GM19351 (cell line): ENCODE measurements around the gene FBXW10.
"Not testable (repeated sequence)": the region's sequence is repeated elsewhere in the genome, so short reads cannot be mapped to it uniquely, and the experiment has no call there.

Experiments used
- ATAC-seq: cut with Tn5 transposase; IDR thresholded peaks from one replicate; pipeline ENCODE4 v1.9.1; 2021; ENCODE audit warnings: mild to moderate bottlenecking, moderate library complexity; ENCODE audit not compliant: unreplicated experiment

FBXW10 gene

DNA sequence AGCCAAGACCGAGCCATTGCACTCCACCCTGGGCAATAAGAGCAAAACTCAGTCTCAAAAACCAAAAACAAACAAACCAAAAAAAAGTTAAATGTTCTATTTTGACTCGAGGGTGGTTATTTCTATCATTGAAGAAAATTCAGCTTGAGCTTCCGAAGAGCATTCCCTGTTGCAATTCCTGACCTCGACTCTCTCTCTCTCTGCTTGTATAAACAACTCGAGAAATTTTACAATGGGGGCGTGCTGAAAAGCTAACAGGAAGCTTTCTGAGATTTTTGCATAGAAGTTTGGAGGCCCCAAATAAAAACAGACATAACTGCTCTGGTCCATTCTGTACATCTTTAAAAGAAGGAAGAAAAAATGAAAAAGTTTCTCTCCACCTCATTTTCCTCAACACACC, 3.6 kb downstream of the FBXW10 start:
- not testable (repeated sequence) for ATAC-seq

DNA sequence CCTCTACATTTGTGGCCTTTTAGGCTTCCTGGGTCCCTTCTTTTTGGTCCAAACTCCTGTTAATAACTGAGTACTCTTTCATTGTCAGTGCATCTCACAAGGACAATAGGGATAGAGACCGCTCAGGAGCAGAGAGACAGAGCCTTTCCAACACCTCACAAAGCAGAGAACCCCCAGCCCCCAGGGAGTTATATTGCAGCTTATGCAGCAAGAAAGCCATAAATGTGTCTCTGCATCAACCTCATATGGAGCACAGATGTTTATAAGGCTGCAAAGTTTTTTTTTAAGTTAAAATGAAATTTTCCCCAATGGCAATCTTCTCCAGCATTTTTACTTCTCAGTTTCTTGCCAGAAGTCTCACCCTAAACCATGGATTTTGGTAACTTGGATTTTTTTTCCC, 6.4 kb downstream of the FBXW10 start:
- not testable (repeated sequence) for ATAC-seq

DNA sequence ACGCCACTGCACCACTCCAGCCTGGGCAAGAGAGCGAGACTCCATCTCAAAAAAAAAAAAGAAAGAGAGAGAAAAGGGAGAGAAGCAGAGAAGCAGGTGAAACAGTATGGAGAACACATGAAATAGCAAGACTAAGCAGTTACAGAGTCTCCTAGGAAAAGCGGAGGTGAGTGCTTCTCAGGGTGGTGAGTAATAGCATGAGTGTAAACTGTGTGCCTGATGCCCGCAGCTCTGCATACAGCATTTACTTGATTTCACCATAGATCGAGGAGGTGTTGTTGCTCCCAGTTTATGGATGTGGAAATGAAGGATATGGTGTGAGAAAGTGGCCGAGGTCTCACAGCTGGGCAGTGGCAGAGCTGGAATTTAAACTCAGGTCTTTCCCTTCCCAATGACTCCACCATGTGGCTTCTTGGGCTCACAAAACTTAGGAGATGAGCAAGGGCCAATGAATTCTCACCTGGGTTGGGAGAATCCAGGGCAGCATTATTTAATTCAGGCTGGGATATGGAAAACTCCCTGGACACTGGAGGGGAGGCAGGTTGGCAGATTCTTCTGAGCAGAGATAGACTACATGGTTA, 10.1 kb downstream of the FBXW10 start:
- ATAC-seq = not testable (repeated sequence)

DNA sequence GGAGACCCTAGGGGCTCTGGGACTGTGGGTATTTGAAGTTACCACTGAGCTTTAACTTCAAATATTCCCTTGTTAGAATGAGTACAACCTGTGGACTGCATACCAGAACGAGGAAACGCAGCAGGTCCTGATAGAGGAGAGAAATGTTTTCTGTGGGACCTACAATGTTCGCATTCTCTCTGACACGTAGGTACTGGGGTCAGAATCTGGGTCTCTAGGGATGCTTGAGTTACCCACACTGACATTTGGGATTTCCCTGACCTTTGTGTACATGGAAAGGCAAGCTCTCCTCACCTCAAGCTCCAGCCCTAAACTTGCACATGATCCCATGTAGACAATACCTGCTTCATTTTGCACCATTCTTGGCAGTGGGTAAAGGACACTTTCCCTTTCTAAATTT, 12.1 kb downstream of the FBXW10 start:
- not testable (repeated sequence) for ATAC-seq

DNA sequence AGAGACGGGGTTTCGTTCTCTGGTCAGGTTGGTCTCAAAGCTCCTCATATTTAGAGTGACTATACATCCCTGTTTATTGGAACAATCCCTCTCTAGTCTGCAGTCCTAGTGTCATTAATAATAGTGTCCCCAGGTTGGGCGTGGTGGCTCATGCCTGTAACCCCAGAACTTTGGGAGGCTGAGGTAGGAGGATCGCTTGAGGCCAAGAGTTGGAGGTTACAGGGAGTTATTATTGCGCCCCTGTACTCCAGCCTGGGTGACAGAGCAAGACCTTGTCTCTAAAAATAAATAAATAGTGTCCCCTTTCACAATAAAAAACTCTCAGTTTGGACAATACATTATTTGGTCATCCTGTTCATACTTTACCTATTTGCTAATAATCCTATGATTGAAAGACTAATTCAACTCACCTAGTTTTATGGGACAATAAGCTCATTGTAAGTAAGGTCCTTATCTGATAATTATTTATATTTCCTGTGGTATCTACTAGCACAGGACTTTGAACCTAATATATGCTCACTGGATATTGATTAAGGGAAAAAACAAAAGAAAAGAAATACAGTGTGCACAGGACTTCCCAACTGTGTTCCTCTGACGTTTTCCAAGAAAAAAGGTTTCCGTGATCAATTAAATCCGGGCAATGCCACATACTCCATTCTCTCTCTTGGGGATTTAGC, 13.7 kb downstream of the FBXW10 start:
- not testable (repeated sequence) for ATAC-seq

DNA sequence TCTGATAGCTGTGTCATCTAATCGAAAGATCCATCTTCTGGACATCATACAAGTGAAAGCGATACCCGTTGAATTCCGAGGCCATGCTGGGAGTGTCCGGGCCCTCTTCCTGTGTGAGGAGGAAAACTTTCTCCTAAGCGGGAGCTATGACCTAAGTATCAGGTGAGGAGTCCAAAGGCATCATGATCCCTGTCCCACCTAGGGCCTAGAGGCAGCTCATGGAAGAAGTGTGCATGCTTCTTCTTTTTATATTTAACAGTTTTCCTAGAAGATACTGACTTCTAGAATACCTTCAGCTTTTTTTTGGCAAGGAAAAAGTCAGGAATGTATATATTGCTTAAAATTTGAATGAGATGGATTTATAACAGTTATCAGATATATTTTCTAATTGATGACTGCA, 14.5 kb downstream of the FBXW10 start:
- not testable (repeated sequence) for ATAC-seq

DNA sequence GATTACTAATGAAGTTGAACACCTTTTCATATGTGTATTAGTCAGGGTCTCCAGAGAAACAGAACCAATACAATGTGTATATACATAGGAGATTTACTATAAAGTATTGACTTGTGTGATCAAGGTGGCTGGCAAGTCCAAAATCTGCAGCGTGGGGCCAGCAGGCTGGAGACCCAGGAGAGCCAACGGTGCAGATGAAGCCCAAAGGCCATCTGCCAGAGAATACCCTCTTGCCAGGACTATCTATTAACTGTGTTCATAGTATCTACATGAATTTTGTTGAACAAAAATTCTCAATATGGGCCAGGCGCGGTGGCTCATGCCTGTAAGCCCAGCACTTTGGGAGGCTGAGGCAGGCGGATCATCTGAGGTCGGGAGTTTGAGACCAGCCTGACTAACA, 16.4 kb downstream of the FBXW10 start:
- not testable (repeated sequence) for ATAC-seq

DNA sequence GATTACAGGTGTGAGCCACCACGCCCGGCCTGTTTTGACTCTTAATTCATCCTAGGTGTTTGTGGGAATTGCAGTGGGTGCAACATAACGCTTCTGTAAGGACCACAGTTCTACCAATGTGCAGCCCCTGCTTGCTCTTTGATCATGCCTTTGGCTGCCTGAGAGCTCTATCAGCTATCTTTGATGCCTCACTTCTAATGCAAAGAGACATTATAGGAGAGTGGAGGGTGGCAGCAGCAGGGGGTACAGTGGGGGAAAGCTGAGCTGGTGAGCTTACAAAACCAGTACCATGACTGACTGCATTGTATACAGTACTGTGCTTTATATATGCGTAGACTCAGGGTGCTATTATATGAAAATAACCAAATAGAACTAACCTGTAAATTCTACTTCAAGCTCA, 26.7 kb downstream of the FBXW10 start:
- ATAC-seq = not testable (repeated sequence)

DNA sequence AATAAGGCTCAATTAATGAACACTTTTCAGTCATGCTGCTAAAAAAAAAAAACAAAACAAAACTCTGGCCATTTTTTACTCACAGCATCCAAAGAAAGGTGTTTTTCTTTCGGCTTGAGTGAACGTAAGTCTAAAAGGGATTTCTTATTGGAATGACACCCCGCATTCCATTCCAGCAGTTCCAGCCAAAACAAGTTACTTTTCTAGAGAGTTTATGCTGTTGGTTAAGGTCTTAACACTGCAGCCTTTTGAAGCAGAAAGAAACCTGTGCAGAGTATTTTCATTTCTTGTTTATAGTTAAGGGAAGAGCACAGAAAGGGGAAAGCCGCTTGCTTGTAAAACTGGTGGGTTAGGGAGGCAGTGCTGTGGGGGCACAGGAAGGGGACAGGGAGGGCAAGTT, 27.2 kb downstream of the FBXW10 start:
- ATAC-seq = not testable (repeated sequence)

DNA sequence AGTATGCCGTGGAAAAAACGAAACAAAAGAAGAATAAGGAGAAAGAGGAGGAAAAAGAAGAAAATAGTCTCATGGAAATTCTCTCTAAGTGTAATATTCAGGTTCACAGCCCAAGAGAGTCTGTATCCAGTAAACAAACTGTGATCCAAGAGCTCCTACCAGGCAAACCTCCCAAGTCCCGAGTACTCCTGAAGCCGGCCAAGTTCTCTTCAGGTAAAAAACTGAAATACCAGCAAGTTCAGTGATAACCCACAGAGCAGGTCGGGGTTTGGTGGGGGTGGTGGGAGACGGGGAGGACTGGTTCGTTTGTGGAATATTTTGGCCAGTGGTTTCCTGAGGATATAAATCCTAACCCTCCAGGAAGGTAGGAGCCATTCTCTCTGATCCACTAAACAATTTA, 28.6 kb downstream of the FBXW10 start:
- ATAC-seq = no peak

DNA sequence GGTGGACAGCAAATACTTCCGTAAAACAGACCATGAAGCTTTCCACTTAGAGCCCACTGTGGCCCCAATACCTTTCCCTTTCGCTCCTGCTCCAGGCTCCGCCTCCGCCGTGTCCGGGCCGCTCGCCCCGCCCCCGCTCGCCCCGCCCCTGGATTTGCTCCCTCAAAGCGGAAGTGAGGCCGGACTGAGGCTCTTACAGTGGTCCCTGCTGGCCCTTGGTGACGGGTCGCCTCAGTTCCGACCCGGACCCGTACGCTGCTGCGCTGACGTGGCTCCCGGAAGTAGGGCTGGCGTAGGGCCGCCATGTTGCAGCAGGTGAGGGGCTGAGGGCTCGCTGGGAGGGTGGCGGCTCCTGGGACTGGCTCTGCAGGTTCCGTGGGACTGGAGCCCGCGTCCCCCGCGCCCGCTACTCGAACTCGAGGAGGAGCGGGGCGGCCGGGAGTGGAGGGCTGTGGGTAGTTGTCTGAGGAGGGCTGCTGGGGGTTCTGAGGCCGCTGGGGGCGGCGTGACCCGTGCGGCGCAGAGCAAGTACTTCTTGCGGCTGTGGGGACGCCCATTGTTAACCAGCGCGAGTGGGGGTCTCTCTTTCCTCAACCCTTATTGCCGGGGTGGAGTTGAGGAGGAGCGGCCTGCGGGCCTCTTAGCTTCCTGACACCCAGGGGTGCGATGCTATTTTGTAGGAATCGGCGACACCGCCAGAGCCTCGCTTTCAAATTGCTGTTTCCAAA, 37.3 kb downstream of the FBXW10 start, which contains the start of gene TVP23B:
TVP23B (plus strand) TSS at position 193 of the 728 bp plus-strand sequence; CDS start at position 304, 111 bp downstream.
- ATAC-seq = peak; percentile 99

DNA sequence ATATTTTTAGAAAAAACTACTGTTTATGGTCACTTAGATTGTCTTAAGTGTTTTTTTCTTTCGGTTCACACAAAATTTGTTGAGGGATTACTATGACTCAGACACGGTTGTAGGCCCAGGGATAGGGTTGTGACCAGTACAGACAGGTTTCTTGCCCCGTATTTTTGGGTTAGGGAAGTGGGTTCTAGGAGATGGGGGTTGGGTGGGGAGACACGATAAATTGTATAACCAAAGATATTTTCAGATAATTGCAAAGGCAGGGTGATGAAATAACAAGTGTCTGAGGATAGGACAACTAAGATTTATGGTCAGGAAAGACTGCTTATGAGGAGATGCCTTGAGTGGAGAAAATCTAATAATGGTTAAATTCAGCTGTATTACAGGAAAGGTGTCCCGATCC, 38.0 kb downstream of the FBXW10 start:
- ATAC-seq = not testable (repeated sequence)

DNA sequence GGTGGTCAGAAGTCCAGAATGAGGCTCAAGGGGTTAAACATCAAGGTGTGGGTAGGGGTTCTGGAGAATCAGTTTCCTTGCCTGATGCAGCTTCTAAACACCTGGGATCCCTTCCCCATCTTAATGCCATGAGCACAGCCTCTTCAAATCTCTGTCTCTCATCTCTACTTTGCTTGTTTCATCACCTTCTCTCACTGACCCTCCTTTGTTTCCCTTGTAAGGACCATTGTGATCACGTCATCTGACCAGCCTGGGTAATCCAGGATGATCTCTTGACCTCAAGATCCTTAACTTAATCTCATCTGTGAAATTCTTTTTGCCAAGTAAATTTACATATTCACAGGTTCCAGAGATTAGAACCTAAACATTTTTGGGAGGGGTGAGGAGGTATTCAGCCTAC, 42.1 kb downstream of the FBXW10 start:
- ATAC-seq = not testable (repeated sequence)

DNA sequence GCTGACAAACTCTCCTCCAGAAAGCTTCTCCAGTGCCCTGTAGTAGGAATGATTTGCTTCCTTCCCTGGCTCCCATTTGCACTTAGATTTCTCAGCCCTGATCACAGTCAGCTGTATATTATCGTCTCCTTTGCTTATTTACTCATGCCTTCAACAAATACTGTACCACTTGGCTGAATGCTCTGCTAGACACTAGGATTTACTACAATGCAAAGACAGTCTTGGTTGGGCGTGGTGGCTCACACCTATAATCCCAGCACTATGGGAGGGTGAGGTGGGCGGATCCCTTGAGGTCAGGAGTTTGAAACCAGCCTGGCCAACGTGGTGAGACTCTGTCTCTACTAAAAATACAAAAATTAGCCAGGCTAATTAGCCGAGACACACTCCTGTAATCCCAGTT, 43.0 kb downstream of the FBXW10 start:
- ATAC-seq = not testable (repeated sequence)

DNA sequence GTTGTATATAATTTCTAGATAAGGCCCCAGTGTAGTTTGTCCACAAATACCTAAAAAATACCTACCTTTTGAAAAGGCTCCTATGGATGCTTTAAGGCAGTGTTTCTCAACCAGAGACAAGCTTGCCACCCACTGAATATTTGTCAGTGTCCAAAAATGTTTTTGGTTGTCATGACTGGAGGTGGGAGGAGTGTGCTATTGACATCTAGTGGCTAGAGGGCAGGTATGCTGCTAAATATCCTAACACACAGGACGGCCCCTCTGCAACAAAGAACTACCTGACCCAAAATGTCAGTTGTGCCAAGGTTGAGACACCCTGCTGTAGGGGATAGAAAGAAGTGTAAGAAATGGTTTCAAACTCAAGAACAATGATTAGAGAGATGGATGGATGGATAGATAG, 47.5 kb downstream of the FBXW10 start:
- not testable (repeated sequence) for ATAC-seq

DNA sequence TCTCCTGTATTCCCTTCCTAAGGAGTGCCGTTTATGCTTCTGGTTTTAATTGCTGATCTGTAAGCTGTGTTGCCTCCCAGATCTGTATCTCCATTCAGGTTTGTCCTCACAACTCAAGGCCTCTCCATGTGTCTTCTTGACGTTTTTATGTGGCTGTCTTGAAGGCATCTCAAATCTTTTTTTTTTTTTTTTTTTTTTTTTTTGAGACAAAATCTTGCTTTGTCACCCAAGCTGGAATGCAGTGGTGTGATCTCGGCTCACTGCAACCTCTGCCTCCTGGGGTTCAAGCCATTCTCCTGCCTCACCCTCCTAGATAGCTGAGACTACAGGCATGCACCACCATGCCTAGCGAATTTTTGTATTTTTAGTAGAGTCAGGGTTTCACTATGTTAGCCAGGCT, 51.0 kb downstream of the FBXW10 start:
- not testable (repeated sequence) for ATAC-seq

DNA sequence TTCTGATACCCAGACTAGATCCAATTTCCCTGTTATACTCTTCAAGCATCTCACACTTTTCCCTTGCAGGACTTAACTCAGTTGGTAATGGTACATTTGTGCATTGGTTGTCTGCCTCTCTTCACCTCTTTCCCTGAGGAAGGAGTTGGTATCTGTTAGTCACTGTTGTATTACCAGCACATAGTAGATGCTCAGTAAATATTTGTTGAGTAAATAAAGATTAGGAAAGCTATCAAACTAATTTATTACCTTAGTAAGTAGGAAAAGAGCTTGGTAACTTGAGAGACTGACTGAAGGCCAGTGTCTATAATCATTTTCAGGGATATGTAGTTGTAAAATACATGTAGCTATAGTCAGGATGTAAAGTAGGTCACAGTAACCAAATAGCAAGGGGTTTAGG, 53.0 kb downstream of the FBXW10 start:
- not testable (repeated sequence) for ATAC-seq

DNA sequence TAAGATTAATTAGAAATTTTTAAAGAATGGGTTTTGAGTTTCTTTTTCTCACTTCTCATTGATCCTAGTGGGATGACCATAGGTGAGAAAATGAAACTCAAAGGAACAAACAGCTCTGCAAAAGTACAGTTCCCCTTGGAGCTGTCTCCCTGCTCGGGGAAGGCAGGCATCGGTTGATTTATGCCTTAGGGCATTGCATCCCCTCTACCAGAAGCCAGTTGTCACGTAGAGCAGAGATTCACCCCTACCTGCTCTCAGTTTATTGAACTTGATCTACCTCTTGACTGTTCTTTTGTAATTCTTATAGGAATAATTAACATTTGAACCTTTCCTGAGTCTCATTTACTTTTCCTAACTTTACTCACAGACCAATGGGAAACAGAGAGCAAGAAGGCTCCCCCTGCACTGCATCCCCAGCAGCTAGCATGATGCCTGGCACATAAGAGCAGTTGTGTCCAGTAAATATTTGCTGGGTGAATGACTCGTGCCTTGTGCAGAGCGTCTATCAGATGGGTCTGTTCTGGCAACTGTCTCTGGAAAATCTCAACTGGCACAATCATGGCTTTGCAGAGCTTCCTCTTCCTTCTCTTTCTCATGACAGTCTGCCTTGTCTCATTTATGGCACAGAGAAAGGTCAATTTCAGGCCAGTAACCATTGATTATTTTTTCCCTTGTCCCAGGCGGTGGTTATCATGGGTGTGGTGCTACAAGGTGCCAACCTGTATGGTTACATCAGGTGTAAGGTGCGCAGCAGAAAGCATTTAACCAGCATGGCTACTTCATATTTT, 59.8 kb downstream of the FBXW10 start:
- not testable (repeated sequence) for ATAC-seq

DNA sequence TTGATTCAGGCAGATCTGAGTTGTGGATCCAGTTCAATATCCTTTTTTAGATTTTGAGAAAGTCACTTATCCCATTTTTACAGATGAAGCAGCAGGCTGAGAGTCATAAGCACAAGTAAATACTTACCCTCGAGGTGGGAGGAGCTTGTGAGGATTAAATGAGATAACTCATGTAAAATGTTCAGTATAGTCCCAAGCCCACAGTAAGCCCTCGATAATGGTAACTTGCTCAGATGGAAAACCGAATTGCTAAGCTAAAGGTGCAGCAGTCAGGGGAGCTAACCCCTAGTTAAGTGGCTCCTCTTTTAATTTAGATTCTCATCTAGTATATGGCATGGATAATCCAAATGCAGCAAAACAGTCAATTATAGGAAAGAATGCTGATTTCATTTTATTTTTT, 72.1 kb downstream of the FBXW10 start:
- ATAC-seq = not testable (repeated sequence)

DNA sequence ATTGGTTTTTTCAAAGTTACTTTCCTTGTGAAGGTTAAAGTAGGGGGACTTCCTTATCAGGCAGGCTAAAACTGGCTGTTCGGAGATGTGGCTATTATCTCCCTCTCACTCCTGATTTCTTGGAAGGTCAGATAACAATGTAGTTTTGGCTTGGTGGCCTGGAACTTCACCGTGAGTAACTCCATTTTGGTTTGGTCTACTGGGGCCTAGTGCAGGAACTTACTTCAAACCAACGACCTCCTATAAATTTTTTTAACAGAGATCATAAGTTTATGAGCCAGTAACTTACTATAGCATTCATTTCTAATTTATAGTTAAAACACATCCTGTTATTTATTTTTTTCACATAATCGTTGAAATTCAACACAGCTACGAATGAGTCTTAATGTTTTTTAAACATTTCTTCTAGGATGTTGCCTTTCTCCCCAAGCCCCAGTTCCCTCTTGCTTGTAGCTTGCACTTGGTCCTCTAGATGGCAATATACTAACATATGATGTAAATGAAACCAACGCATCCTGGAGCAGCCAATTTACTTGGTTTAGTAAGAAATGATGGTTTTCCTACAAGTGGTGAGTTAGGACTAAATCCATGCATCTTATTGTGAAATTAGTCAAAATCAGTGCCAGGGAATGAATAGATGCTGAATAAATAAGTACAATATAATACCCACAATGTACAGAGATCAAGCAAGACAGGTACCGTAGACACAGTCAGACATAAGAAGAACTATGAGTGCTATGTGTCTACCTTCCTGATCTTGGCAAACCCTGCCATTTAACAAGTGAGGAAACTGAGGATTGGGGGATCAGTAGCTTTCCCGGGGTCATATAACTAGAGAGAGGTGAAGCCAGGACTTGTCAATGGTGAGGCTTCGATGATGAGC, 72.9 kb downstream of the FBXW10 start:
- ATAC-seq = not testable (repeated sequence)
